Thyroid gland (tissue), 4 donors: ENCODE data around the gene MGMT. TPM values are rescaled to one million over a fixed set of nuclear protein-coding genes. Genes with fewer than 3 reads are reported as not detected.

Source experiments
- DNase-seq, 2 donors: peaks; one replicate each; pipeline ENCODE4 v3.0.0-alpha.2; 2019
- H3K27ac ChIP-seq, 3 donors: fragments of 200-600 bp; sonication (generic); 1 replicate in 2 of 3; 2 replicates in 1 of 3; pipeline ENCODE4 v1.5.1; 2016 to 2019; ENCODE audit warnings: mild to moderate bottlenecking in 1 of 3, moderate library complexity in 1 of 3
- H3K27me3 ChIP-seq: fragments of 200-600 bp; sonication (generic); one replicate; pipeline ENCODE4 v1.5.1; 2019
- H3K36me3 ChIP-seq, 2 donors: fragments of 200-600 bp; sonication (generic); one replicate each; pipeline ENCODE4 v1.5.1; 2016 to 2019
- H3K4me1 ChIP-seq, 2 donors: fragments of 200-600 bp; sonication (generic); one replicate each; pipeline ENCODE4 v1.5.1; 2017 to 2019
- H3K4me3 ChIP-seq, 3 donors: fragments of 200-600 bp; sonication (generic); replicated peaks in 1 of 3; 1 replicate in 2 of 3; 2 replicates in 1 of 3; pipeline ENCODE4 v1.5.1; 2016; ENCODE audit warnings: mild to moderate bottlenecking in 1 of 3
- H3K9me3 ChIP-seq: fragments of 200-600 bp; sonication (generic); one replicate; pipeline ENCODE4 v1.5.1; 2017
- POLR2A ChIP-seq, 2 donors: fragments of 450-650 bp; IDR thresholded peaks; one replicate each; pipeline ENCODE4 v1.6.1; 2017; ENCODE audit warnings: antibody characterized with exemption in 2 of 2, mild to moderate bottlenecking in 2 of 2, moderate library complexity in 1 of 2
- WGBS, 2 donors: methylation state at CpG; one replicate each; pipeline ENCODE4 v1.1.5; 2017; 5-methylcytosine and 5-hydroxymethylcytosine counted together
- intact Hi-C: fragments of 100-400 bp; cut with DNase I; formaldehyde crosslinking; loops from one replicate; pipeline ENCODE4 v1.15.1; 2023
- total RNA-seq, 4 donors: library from RNA; depleted of rRNA; stranded (reverse); fragments of >200 nt; gene quantifications; one replicate each; pipeline ENCODE4 v1.2.3, GENCODE V29; 2016
- TF ChIP-seq, protein P1 (sequence below), 6 experiments: fragments of 200-600 bp in 3 of 6; fragments of 450-650 bp in 3 of 6; sonication (generic) in 3 of 6; IDR thresholded peaks; one replicate each; pipeline ENCODE4 v1.5.1; 2016 to 2019; ENCODE audit warnings: antibody characterized with exemption in 6 of 6, mild to moderate bottlenecking in 2 of 6, inconsistent platforms in 1 of 6, moderate library complexity in 1 of 6

Gene MGMT
- total RNA-seq, 4 donors from 2014 or later: 17.6 to 48.7 (median 30.7) TPM

DNA sequence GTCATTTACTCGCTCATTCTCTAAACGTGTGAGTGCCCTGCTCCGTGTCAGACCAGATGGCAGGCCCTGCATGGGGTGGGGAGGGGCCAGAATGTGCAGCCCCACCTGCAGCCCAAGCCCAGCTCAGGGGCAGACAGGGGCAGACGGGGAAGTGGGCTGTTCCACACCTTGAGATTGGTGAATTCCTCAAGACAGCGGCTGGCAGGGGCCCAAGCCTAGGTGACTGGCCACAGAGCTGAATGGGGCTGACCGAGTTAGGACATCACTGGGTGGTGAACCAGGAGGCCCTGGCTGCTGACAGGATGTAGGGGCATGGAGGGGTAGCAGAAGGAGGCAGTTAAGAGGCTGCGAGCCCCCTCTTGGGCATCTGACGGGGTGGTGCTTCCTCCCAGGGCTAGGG, 79.1 kb downstream of the MGMT start:
- no peaks in the 10 kb centered on the region for H3K27me3 ChIP-seq
- no peaks in the 10 kb centered on the region for H3K9me3 ChIP-seq
- H3K27ac ChIP-seq: no peak overlapping the region
- WGBS, 2 donors: 70 to 78% methylated on average over 8 of the region's 8 CpGs
- no peaks in the 10 kb centered on the region for H3K4me1 ChIP-seq
- DNase-seq: no peak
- intact Hi-C loops: no loop called here
- TF ChIP-seq POLR2A (IDR thresholded peaks at IDR 0.05): no peak
- TF ChIP-seq, protein P1, sequence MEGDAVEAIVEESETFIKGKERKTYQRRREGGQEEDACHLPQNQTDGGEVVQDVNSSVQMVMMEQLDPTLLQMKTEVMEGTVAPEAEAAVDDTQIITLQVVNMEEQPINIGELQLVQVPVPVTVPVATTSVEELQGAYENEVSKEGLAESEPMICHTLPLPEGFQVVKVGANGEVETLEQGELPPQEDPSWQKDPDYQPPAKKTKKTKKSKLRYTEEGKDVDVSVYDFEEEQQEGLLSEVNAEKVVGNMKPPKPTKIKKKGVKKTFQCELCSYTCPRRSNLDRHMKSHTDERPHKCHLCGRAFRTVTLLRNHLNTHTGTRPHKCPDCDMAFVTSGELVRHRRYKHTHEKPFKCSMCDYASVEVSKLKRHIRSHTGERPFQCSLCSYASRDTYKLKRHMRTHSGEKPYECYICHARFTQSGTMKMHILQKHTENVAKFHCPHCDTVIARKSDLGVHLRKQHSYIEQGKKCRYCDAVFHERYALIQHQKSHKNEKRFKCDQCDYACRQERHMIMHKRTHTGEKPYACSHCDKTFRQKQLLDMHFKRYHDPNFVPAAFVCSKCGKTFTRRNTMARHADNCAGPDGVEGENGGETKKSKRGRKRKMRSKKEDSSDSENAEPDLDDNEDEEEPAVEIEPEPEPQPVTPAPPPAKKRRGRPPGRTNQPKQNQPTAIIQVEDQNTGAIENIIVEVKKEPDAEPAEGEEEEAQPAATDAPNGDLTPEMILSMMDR (IDR thresholded peaks at IDR 0.05): no peak
- no peak overlapping the region for H3K4me3 ChIP-seq
- no peaks in the 10 kb centered on the region for H3K36me3 ChIP-seq

DNA sequence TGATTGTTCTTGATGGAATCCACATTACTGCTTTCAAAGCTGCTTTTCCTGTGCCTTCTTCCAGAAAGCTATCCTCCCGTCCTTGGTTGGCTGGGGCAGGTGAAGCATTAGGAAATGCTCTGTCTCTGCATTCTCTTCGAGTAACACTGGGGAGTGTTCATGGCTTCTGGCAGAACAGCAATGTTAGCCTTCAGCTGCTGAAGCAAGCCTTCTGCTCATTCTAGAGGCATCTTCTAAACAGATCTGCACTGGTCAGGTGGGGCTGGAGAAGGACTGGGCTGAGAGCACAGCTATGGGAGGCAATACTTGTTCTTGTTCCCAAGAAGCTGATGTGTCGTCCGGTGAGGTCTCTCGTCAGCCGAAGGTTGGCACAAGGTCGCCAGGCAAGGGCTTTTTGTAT, 80.6 kb downstream of the MGMT start:
- TF ChIP-seq, protein P1 (IDR thresholded peaks at IDR 0.05): no peak
- TF ChIP-seq POLR2A (IDR thresholded peaks at IDR 0.05): no peak
- Histone ChIP-seq H3K27ac (no peak overlapping the region), H3K27me3 (no peaks in the 10 kb centered on the region), H3K4me3 (no peak overlapping the region), H3K4me1 (no peaks in the 10 kb centered on the region), H3K9me3 (no peaks in the 10 kb centered on the region), H3K36me3 (no peaks in the 10 kb centered on the region)
- 79 to 84% methylated on average over 7 of the region's 7 CpGs for WGBS, 2 donors
- no peak for DNase-seq
- intact Hi-C loops: no loop called here

DNA sequence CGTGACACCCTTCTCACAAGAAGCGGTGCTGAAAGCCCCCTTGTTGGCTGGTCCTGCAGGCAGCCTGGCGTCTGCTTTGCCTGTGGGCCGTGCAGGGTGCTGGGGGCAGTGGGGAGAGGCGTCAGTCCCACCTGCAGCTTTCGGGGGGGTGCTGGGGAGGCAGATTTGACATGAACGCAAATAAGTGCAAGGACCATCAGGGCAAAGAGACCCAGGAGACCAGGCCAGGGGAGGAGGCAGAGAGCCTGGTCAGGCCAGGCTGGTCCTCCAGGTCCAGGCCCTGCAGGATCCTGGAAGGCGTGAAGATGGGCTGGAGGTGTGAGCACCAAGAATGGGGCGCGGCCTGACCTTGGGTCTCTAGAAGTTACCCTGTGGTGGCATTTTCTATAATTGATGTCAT, 81.6 kb downstream of the MGMT start:
- WGBS, 2 donors: 86 to 88% methylated on average over 10 of the region's 10 CpGs
- Histone ChIP-seq H3K4me3 (no peak overlapping the region), H3K4me1 (no peaks in the 10 kb centered on the region), H3K27ac (no peak overlapping the region), H3K27me3 (no peaks in the 10 kb centered on the region), H3K9me3 (no peaks in the 10 kb centered on the region), H3K36me3 (no peaks in the 10 kb centered on the region)
- intact Hi-C loops: no loop called here
- TF ChIP-seq POLR2A (IDR thresholded peaks at IDR 0.05): no peak
- TF ChIP-seq, protein P1 (IDR thresholded peaks at IDR 0.05): no peak
- no peak for DNase-seq

DNA sequence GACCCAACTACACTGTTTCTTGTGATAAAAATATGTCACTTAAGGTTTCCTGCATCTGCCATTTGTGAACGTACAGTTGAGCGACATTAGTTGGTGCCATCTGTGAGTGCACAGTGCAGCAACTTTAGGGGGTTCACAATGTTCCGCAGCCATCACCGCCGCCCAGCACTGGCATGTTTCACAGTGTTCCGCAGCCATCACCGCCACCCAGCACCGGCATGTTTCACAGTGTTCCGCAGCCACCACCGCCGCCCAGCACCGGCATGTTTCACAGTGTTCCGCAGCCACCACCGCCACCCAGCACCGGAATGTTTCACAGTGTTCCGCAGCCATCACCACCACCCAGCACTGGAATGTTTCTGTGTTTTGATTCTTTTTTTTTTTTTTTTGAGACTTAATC, 83.0 kb downstream of the MGMT start:
- TF ChIP-seq, protein P1 (IDR thresholded peaks at IDR 0.05): no peak
- no peak for TF ChIP-seq POLR2A (IDR thresholded peaks at IDR 0.05)
- Histone ChIP-seq H3K27me3 (no peaks in the 10 kb centered on the region), H3K36me3 (no peaks in the 10 kb centered on the region), H3K9me3 (no peaks in the 10 kb centered on the region), H3K4me1 (no peaks in the 10 kb centered on the region), H3K27ac (no peak overlapping the region), H3K4me3 (no peak overlapping the region)
- 91% methylated on average over 16 of the region's 16 CpGs for WGBS, 2 donors
- intact Hi-C loops: no loop called here
- DNase-seq: no peak

DNA sequence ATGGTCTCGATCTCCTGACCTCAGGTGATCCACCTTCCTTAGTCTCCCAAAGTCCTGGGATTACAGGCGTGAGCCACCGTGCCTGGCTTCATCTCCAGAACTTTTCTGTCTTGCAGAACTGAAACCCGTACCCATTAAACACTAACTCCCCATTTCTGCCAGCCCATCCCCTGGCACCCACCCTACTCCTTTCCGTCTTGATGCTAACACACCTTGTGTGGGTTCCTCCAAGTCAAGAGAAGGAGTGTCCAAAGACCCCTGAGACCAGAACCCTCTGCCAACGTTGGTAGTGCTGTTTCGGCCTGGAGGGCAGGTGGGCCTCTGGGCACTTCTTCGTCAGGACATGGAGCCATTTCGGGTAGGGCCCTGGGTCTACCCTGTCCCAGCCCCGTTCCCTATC, 83.6 kb downstream of the MGMT start:
- no peaks in the 10 kb centered on the region for H3K9me3 ChIP-seq
- H3K36me3 ChIP-seq: no peaks in the 10 kb centered on the region
- H3K27ac ChIP-seq: no peak overlapping the region
- H3K4me1 ChIP-seq: no peaks in the 10 kb centered on the region
- DNase-seq: no peak
- intact Hi-C loops: no loop called here
- TF ChIP-seq, protein P1 (IDR thresholded peaks at IDR 0.05): no peak
- no peak for TF ChIP-seq POLR2A (IDR thresholded peaks at IDR 0.05)
- no peaks in the 10 kb centered on the region for H3K27me3 ChIP-seq
- no peak overlapping the region for H3K4me3 ChIP-seq
- WGBS, 2 donors: 96 to 98% methylated on average over 8 to 10 of the region's 10 CpGs
